Prostate gland (tissue), 2 donors: ENCODE measurements around the gene KCNAB1. TPM values are rescaled to one million over a fixed set of nuclear protein-coding genes. Genes with fewer than 3 reads are reported as not detected.
A peak's percentile ranks its signal among the peaks of the same experiment; 100 is the strongest.

Experiments
- DNase-seq: peaks from one replicate; pipeline ENCODE4 v3.0.0-alpha.2; 2019; ENCODE audit warnings: low spot score
- H3K27ac ChIP-seq, 2 donors: fragments of 200-600 bp; sonication (generic); 2 replicates each; pipeline ENCODE4 v1.5.1; 2017 to 2019
- H3K27me3 ChIP-seq: fragments of 200-600 bp; sonication (generic); replicated peaks from 2 replicates; pipeline ENCODE4 v1.5.1; 2019; ENCODE audit not compliant: insufficient read depth
- H3K36me3 ChIP-seq, 2 donors: fragments of 200-600 bp; sonication (generic); 1 replicate in 1 of 2; 2 replicates in 1 of 2; pipeline versions ENCODE4 v1.5.1 to v1.8.1; 2017 to 2019
- H3K4me1 ChIP-seq: fragments of 200-600 bp; sonication (generic); replicated peaks from 2 replicates; pipeline ENCODE4 v1.5.1; 2019
- H3K4me3 ChIP-seq, 2 donors: fragments of 200-600 bp; sonication (generic); 2 replicates each; pipeline ENCODE4 v1.5.1; 2017 to 2019
- H3K9me3 ChIP-seq: fragments of 200-600 bp; sonication (generic); 2 replicates; pipeline ENCODE4 v1.5.1; 2017
- CTCF ChIP-seq, 4 experiments: fragments of 200-600 bp in 2 of 4; fragments of 450-650 bp in 2 of 4; sonication (generic) in 2 of 4; IDR thresholded peaks; 1 replicate in 3 of 4; 2 replicates in 1 of 4; pipeline ENCODE4 v1.5.1; 2016 to 2019; ENCODE audit warnings: antibody characterized with exemption in 4 of 4, mild to moderate bottlenecking in 2 of 4, moderate library complexity in 2 of 4
- POLR2A ChIP-seq: fragments of 450-650 bp; IDR thresholded peaks from one replicate; pipeline ENCODE4 v1.6.1; 2016; ENCODE audit warnings: antibody characterized with exemption, mild to moderate bottlenecking
- POLR2AphosphoS5 ChIP-seq: sonication (generic); formaldehyde crosslinking; IDR thresholded peaks from one replicate; pipeline ENCODE4 v1.6.1; 2017; ENCODE audit warnings: antibody characterized with exemption
- WGBS: methylation state at CpG from one replicate; pipeline ENCODE4 v1.1.5; 2018; 5-methylcytosine and 5-hydroxymethylcytosine counted together
- intact Hi-C: fragments of 100-400 bp; cut with DNase I; formaldehyde crosslinking; loops from one replicate; pipeline ENCODE4 v1.14.2; 2022
- total RNA-seq, 2 donors: library from RNA; depleted of rRNA; stranded (reverse); fragments of >200 nt; gene quantifications; one replicate each; pipeline ENCODE4 v1.1.0, GENCODE V29; 2016

The KCNAB1 gene
- total RNA-seq, 2 donors from 2014 or later: 5.2 to 9.5 TPM

- TF ChIP-seq POLR2AphosphoS5: no peak
- TF ChIP-seq CTCF (IDR thresholded peaks at IDR 0.05): no peak
- TF ChIP-seq POLR2A: no peak
- Histone ChIP-seq H3K9me3 (no peaks in the 10 kb centered on the region), H3K27ac (no peak overlapping the region), H3K27me3 (no peaks in the 10 kb centered on the region), H3K36me3 (no peaks in the 10 kb centered on the region), H3K4me3 (no peak overlapping the region), H3K4me1 (no peaks in the 10 kb centered on the region)
- no peak for DNase-seq
- WGBS: 77% methylated on average over 5 of the region's 5 CpGs
- intact Hi-C loops: no loop called here
Measured at GRCh38 chr3:156311930-156312329, 191.6 kb downstream of the KCNAB1 start.

GRCh38 chr3:156316076-156316475, 195.7 kb downstream of the KCNAB1 start:
- H3K27me3 ChIP-seq: no peaks in the 10 kb centered on the region
- DNase-seq: no peak
- no peaks in the 10 kb centered on the region for H3K36me3 ChIP-seq
- no peak overlapping the region for H3K27ac ChIP-seq
- no peaks in the 10 kb centered on the region for H3K4me1 ChIP-seq
- WGBS: 44% methylated on average over 1 of the region's 1 CpG
- TF ChIP-seq POLR2AphosphoS5 (peak; percentile 30), POLR2A (no peak)
- H3K9me3 ChIP-seq: no peaks in the 10 kb centered on the region
- intact Hi-C loops: no loop called here
- no peak overlapping the region for H3K4me3 ChIP-seq

- no peak for DNase-seq
- Histone ChIP-seq H3K4me1 (no peaks in the 10 kb centered on the region), H3K9me3 (no peaks in the 10 kb centered on the region), H3K27ac (no peak overlapping the region), H3K4me3 (no peak overlapping the region), H3K27me3 (no peaks in the 10 kb centered on the region), H3K36me3 (no peaks in the 10 kb centered on the region)
- 17% methylated on average over 4 of the region's 4 CpGs for WGBS
- intact Hi-C loops: no loop called here
- no peak for TF ChIP-seq CTCF (IDR thresholded peaks at IDR 0.05)
- no peak for TF ChIP-seq POLR2AphosphoS5
- TF ChIP-seq POLR2A: no peak
Measured at GRCh38 chr3:156317462-156318074, 197.2 kb downstream of the KCNAB1 start.

- WGBS: 54% methylated on average over 4 of the region's 4 CpGs
- no peaks in the 10 kb centered on the region for H3K36me3 ChIP-seq
- no peak for DNase-seq
- no peaks in the 10 kb centered on the region for H3K27me3 ChIP-seq
- H3K4me1 ChIP-seq: no peaks in the 10 kb centered on the region
- no peaks in the 10 kb centered on the region for H3K9me3 ChIP-seq
- TF ChIP-seq POLR2AphosphoS5: no peak
- TF ChIP-seq POLR2A: no peak
- TF ChIP-seq CTCF (IDR thresholded peaks at IDR 0.05): no peak
- no peak overlapping the region for H3K27ac ChIP-seq
- intact Hi-C loops: no loop called here
- H3K4me3 ChIP-seq: no peak overlapping the region
Measured at GRCh38 chr3:156321945-156322344, 201.6 kb downstream of the KCNAB1 start.

- no peak overlapping the region for H3K27ac ChIP-seq
- DNase-seq: no peak
- no peaks in the 10 kb centered on the region for H3K4me1 ChIP-seq
- no peak overlapping the region for H3K4me3 ChIP-seq
- TF ChIP-seq POLR2AphosphoS5: no peak
- no peak for TF ChIP-seq POLR2A
- no peak for TF ChIP-seq CTCF (IDR thresholded peaks at IDR 0.05)
- WGBS: 56% methylated on average over 3 of the region's 3 CpGs
- intact Hi-C loops: no loop called here
- no peaks in the 10 kb centered on the region for H3K36me3 ChIP-seq
- H3K27me3 ChIP-seq: no peaks in the 10 kb centered on the region
- no peaks in the 10 kb centered on the region for H3K9me3 ChIP-seq
Measured at GRCh38 chr3:156323466-156323865, 203.1 kb downstream of the KCNAB1 start.
